Activated gamma-delta T cell treated with anti-CD3 and anti-CD28 coated beads, Interleukin-2, amount 50 U/mL, for 16 hours (primary cell): Measurements from ENCODE around the gene SGF29.
"Not testable (repeated sequence)": the region's sequence is repeated elsewhere in the genome, so short reads cannot be mapped to it uniquely, and the experiment has no call there.

Source experiments
- DNase-seq: peaks from one replicate; pipeline ENCODE4 v3.0.0-alpha.2; 2020; ENCODE audit warnings: low read depth

Gene SGF29

DNA sequence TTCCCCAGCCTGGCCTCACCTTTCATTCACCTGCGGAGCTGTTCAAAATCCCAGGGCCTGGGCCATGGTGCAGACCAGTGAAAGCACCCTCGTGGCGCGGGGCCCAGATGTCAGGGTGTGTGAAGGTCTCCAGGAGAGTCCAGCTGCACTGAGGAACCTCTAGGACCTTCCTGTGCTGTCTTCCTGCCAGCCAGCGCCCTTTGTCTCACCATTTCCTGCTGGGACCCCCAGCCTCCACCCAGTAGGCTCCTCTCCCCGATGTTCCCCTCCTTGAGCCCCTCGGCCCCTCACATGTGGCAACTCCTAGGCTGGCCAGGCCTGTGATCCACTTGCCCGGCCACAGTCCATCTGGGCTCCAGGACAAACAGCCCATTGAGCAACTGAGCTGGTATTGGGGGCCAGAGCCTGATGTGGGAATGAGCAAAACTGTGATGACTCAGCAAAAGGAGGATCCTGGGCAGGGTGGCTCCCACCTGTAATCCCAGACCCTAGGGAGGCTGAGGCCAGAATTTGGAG, 42.5 kb downstream of the SGF29 start:
- no peak for DNase-seq

DNA sequence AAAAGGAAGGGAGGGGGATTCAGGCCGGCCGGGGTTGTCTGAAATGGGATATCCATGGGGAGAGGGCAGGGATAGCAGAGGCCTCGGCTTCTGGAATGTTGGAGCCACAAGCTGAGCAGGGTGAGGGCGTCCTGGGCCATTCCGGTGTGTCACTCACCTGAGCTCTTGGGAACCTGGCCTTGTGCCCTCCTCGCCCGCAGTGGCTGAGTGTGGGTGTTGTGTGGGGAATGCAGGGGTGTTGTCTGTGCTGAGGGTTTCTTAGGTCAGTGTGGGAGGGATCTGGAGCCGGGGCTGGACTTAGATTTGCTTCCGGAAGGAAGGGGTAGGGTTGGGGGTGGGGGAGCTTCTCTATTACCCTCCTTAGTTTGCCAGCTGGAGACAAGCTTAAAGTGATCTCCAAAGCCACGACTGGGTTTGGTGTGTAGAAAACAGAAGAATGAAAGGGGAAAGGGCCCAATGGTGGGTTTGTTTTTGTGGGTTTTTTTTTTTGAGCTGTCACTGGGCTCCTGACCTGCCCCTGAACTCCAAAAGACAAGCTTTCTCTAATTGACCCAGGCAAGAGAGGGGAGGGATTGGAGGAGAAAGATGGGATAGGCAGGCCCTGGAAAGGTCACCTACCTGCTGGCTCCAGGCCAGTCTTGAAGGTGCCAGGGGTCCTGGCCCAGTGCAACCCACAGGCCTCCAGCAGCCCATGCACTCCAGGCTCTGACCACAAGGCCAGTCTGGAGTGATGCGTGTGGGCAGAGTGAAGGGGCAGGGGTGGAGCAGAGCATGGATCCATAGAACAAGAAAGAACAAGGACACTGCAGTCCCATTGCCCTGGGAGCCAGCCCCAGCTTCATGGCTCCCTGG, 43.3 kb downstream of the SGF29 start, which contains the start of gene SULT1A2:
Gene SULT1A2 (minus strand): TSS at position 211 of the 852 bp plus-strand sequence. CDS start 1,120 bp downstream, outside the sequence.
- DNase-seq = no peak

DNA sequence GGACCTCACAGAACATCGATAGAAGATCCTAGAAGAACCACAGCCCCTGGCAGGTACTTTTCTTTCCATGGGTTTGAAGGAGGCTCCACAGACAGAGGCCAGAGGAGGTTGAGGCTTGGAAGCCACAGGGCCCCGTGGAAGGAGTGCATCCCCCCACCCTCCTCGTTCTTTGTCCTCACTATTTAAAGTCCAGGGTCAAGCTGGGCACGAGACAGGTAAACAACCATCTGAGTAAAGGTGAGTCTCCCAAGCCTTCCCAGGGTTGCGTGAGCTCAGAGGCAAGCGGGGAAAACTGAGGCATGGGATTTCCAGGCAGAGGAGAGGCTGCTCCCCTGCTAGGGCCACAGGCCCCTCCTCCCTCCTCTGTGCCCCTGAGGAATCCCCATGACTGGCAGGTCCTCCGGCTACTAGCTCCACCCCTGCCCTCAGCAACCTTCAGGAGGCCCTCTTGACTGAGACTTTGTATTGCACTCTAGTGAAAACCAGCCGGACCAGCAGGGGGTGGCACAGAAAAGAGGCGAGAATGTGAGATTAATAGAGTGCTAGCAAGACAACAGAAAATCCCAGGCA, 44.1 kb downstream of the SGF29 start:
- no peak for DNase-seq

DNA sequence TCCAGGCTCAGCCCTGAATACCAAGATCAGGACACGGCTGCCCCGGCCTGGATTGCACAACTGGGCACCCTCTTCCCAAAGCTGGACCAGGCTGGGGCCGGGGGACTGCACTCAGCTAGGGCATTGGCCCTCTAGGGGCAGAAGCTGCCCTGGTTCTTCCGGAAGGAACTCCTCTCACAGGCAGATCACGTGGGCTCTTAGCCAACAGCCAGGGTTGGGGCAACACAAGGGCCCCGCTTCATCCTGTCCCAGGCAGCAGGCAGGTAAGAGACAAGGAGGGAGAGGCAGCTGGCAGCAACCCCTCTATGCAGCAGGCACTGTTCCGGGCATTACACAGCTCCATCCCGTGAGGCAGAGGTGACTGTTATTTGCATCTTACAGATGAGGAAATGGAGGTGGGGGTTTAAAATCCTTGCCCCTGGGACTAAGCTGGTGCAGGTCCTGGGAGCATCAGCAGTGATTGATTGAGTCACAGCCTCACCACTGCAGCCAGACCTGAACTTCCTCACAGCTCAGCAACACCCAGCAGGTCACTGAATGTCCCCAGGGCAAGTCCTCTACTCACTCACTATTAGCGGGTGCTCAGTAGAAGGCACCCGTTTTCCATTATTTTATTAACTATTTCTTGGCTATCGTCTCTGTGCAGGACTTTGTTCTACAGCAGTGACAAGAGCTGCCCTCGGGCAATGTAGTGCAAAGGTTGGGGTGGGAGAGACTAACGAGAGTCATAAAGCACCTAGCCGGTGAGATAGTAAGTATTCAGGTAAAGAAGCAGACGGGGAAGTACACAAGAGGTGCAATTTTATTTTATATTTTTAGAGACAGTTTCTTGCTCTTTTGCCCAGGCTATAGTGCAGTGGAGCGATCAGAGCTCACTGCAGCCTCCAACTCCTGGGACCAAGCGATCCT, 45.9 kb downstream of the SGF29 start:
- not testable (repeated sequence) for DNase-seq

DNA sequence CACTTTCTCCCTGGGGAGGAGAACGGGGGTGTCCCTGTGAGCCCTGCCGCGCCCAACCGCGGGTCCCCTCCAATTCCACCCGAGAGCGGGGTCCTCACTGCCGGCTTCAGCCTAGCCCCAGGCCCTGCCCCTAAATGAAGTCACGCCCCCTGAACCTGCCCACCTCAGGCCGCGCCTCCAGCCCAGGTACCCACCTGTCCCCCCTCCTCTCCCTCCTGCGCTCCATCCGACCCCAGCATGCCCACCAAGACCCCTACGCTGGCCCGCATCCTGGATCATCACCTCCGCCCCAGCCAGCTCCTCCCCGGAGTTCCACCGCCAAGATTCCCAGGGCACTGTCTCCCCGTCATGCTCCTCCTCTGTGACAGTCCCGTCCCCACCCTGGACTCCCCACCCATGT, 47.2 kb downstream of the SGF29 start:
- not testable (repeated sequence) for DNase-seq

DNA sequence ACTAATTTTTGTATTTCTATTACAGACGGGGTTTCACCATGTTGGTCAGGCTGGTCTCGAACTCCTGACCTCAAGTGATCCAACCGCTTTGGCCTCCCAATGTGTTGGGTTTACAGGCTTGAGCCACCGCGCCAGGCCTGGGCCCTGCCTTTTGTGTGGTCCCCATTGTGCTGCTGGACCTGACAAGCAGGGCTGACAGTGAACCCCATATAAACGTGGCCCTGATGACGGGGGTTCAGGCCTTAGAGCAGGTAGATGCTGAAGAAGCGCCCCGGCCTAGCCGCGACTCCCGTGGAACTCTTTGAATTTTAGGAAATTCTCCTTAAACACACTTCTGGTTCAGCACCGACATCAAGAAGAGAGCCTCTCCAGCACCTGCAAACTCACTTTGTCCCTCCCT, 47.9 kb downstream of the SGF29 start:
- DNase-seq = not testable (repeated sequence)

DNA sequence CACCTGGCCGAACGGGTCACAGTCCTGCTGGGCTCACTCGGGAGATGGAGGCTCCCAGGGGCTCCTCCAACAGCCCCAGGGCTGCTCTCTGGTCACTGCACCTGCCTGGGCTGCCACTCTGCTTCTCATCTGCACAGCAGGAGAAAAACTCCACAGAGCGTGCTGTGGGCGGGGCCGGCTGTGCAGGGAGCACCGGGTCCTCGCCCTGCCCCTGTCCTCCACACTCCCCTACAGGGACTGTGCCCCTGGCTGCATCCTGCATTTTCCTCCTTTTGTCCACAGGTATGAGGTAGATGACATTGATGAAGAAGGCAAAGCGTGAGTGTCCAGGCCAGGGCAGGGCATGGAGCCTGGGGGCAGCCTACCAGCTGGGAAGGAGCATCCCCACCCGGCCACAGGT, 48.3 kb downstream of the SGF29 start:
- not testable (repeated sequence) for DNase-seq

DNA sequence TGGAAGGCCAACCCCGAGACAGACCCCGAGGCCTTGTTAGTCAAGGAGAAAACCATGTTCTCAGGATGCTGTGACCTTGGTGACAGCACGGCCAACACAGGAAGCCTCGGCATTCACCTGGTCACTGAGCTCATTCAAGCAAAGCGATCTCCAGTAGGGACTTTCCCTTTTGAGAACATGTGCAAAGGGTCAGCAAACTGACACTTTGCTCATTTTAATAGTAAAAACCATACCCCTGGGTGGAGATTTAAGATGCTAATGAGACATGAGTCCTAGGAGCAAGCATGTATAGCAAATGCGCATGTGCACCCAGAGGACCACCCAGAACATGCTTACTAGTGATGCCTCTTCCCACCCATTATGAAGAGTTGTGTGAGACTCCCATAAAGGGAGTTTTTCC, 48.8 kb downstream of the SGF29 start:
- no peak for DNase-seq

DNA sequence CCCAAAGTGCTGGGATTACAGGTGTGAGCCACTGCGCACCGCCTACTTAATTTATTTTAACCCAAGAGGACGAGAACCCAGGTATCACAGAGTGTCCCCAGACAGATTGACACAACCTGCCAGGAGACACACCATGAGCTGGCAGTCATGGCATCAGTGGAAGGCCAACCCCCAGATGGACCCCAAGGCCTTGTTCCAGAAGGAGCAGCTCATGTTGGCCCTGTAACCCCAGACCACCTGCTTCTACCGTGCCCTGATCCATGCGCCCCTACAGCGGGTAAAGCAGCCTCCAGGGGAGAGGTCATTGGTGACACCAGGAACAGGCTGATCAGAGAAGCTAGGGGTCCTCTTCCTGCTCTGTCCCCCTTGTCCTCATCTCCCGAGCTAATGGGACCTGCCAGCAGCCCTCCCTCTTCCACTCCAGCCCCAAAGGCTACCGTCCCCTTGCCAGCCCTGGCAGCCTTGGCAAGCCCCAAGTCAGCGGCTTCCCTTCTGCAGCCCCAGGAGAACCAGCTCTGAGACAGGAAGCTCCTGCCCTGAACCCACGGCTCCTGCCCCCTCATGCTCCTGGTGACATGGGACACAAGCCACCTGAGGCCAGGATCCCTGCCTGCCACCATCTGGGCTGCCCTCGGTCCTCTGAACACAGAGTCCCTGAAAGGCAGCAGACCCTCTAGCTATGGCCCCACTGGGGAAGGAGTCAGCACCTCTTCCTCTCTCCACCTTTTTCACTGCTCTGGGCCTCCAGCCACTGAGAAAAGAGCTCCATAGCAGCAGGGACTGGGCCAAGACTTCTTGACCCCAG, 49.9 kb downstream of the SGF29 start:
- DNase-seq = no peak

DNA sequence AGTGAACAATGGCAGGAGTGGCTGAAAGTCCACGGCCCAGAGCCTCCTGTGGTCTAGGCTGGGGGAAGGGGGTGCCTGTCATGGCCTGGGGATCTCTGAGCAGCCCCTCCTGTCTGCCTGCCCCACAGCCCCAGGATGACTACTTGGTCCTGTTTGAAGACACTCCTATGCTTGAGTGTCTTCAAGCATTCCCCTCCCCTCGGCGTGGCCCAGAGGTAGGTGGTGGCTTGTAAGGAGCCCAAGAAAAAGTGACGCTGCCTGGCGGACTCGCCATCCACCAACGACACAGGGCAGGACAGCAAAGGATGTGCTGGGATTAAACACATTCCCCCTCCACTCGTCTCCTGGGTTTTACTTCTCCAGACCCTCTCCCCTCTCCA, 50.5 kb downstream of the SGF29 start:
- no peak for DNase-seq

DNA sequence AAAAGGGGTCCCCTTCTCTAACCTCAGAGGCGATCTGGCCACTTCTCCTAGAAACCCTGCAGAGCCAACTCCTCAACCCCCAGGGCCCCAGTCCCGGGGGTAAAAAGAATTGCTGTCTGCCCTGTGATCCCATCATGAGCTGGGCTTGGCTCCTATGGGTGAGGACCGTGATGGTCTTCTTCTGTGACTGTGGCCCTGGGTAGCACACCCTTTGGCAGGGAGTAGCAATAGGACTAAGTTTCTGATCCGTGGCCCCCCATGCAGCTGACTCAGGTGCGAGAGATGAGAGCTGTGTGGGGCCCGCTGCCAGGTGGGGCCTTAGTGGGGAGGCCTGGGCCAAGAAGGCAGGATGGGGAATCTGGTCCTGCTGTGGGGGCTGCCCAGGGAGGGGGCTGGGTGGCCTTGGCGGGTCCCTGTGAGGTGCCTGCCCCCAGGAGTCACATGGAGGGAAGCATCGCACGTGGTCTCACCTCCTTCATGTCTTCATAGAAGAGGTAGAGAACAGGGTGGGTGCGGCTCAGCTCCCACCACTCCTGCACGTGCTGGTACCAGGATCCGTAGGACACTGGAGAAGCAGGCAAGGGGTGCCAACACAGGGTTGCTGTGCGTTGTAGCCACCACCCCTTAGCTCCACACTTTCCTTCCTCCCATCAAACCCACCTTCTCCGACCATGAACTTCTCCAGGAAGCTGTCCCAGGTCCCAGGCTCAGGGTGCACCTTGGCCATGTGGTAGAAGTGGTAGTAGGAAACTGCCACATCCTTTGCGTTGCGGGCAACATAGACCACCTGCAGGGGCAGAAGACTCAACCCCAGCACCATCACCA, 52.8 kb downstream of the SGF29 start:
- DNase-seq = no peak

DNA sequence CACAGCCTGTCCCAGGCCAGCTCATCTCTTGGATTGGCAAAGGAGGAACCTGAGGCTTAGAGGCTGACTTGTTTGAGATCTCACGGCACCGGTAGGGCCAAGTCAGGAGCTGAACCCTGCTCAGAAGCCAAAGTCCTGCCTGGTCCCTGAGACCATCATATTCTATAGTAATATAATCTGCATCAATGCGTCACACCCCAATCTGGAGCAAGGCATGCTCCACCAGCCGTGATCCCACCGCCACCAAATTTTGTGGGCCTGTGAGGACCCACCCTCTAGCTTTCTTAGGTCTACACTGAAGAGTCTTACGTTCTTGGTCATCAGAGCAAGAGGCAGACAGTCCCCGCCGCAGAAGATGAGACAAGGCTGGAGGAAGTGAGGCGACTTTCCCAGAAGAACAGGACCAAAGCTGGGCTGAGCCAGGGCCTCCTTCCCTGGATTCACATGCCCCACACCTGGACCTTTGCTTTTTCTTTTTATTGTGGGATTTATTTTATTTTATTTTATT, 53.5 kb downstream of the SGF29 start:
- no peak for DNase-seq

DNA sequence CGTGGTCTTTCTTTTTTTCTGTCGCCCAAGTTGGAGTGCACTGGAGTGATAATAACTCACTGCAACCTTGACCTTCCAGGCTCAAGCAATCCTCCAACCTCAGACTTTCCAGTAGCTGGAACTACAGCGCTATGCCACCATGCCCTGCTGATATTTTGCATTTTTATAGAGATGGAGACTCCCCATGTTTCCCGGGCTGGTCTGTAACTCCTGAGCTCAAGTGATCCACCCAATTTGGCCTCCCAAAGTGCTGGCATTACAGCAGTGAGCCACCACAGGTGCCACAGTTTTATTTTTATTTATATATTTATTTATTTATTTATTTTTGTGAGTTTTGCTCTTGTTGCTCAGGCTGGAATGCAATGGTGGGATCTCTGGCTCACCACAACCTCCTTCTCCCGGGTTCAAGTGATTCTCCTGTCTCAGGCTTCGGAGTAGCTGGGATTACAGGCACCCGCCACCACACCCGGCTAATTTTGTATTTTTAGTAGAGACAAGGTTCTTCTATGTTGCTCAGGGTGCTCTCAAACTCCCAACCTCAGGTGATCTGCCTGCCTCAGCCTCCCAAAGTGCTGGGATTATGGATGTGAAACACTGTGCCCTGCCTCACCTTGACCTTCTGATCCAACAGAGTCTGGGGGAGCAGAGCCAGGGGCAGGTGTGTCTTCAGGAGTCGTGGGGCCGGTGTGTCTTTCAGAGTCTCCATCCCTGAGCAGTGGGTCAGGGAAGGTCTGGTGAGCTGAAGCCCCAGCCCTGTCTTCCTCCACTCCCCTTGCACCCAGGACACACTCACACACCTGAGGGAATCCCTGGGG, 54.2 kb downstream of the SGF29 start:
- not testable (repeated sequence) for DNase-seq

DNA sequence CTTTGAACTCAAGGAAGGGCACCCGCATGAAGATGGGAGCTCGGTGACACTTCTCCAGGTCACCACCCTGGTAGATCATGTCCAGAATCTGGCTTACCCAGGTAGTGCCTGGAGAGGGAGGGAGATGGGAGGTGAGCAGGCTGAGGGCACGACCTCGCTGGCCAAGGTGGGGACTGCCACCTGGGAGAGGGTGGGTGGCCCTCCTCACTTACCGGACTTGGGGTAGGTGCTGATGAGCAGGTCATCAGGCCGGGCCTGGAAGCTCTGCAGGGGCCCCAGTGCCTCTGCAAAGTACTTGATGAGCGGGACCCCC, 54.7 kb downstream of the SGF29 start:
- not testable (repeated sequence) for DNase-seq

DNA sequence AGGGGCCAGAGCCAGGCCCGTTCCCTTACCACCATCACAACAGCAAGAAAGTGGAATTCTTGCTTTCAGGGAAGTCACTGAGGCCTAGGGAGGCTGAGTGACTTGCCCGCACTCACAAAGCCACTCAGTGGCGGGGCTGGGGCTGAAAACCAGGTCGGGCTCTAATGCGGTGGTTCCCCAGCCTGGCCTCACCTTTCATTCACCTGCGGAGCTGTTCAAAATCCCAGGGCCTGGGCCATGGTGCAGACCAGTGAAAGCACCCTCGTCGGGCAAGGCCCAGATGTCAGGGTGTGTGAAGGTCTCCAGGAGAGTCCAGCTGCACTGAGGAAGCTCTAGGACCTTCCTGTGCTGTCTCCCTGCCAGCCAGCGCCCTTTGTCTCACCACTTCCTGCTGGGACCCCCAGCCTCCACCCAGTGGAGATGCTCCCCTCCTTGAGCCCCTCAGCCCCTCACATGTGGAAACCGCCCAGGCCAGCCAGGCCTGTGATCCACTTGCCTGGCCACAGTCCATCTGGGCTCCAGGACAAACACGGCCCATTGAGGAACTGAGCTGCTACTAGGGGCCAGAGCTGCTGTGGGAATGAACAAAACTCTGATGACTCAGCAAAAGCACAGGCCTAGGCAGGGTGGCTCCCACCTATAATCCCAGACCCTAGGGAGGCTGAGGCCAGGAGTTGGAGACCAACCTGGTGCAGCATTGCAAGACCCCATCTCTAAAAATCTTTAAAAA, 55.3 kb downstream of the SGF29 start:
- DNase-seq = not testable (repeated sequence)

DNA sequence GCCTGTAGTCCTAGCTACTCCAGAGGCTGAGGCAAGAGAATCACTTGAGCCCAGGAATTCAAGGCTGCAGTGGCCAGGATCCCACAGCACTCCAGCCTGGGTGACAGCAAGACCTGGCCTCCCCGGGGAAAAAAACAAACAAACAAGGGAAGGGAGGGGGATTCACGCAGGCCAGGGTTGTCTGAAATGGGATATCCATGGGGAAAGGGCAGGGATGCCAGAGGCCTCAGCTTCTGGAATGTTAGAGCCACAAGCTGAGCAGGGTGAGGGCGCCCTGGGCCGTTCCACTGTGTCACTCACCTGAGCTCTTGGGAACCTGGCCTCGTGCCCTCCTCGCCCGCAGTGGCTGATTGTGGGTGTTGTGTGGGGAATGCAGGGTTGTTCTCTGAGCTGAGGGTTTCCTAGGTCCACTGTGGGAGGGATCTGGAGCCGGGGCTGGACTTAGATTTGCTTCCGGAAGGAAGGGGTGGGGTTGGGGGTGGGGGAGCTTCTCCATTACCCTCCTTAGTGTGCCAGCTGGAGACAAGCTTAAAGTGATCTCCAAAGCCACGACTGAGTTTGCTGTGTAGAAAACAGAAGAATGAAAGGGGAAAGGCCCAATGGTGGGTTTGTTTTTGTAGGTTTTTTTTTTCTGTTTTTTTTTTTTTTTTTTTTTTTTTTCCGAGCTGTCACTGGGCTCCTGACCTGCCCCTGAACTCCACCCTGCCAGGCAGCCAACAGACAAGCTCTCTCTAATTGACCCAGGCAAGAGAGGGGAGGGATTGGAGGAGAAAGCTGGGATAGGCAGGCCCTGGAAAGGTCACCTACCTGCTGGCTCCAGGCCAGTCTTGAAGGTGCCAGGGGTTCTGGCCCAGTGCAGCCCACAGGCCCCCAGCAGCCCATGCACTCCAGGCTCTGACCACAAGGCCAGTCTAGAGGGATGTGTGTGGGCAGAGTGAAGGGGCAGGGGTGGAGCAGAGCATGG, 56.2 kb downstream of the SGF29 start, which contains the start of gene SULT1A1:
Gene SULT1A1 (minus strand): TSS at position 414 of the 964 bp plus-strand sequence. CDS start 1,189 bp downstream, outside the sequence.
- DNase-seq = no peak

DNA sequence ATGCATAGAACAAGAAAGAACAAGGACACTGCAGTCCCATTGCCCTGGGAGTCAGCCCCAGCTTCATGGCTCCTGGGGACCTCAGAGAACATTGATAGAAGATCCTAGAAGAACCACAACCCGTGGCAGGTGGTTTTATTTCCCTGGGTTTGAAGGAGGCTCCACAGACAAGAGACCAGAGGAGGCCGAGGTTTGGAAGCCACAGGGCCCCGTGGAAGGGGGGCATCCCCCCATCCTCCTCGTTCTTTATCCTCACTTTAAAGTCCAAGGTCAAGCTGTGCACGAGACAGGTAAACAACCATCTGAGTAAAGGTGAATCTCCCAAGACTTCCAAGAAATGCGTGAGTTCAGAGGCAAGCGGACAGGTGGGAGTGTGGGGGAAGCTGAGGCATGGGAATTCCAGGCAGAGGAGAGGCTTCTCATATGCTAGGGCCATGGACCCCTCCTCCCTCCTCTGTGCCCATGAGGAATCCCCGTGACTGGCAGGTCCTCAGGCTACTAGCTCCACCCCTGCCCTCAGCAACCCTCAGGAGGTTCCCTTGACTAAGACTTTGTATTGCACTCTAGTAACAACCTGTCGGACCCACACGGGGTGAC, 57.0 kb downstream of the SGF29 start:
- no peak for DNase-seq
